ENCODE results near the gene TRMT10A.
"Not testable (repeated sequence)": the region's sequence is repeated elsewhere in the genome, so short reads cannot be mapped to it uniquely, and the experiment has no call there.

Gene TRMT10A

DNA sequence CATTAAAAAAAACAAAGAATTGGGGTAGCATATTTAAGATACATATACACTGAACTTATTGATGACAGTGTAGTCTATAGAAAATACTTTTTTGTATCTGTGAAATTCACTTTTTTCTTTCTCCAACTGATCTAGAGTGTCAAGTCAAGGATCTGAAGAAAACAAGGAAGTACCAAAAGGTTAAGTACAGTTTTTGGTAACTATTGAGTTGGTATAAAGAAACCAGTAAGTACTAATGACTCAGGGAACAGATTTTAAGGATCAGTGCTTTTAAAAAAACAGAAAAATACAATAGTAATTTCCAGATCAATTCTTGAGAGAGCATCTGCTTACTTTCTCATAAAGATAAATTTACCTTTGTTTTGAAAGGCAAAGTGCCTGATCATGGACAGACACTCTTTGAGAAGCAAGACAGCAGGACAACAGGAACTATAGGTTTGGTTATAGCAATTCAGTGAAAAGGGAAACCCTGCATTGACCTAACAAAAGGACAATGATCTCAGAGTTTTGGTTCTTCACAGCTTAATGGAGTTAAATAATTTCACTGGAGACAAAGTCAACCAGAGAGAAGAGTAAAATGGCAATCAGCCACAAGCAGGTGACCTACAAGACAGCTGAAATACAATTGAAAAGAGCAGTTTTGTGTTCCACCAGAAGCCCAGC lies 23.4 kb downstream of the TRMT10A start:
- no peak for DNase-seq (ENCODE audit: low read depth)

DNA sequence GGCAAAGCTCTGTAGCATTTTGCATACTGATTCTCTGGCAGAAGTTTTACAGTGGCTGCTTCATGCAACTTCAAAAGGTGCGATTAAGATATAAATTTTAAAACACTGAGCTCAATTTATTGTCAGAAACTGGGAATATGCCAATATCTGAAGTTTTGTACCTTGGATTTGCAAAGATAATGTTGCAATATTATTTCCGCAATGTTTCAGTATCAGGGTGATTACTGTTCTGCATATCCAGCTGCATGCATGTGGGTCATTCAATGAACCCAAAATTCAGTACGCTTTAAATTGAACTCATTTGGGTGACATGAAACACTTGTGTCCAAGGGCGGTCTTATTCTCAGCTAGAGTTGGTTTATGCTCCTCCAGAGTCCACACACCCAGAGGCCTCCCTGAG lies 26.2 kb downstream of the TRMT10A start:
- DNase-seq (ENCODE audit: low read depth), result no peak

DNA sequence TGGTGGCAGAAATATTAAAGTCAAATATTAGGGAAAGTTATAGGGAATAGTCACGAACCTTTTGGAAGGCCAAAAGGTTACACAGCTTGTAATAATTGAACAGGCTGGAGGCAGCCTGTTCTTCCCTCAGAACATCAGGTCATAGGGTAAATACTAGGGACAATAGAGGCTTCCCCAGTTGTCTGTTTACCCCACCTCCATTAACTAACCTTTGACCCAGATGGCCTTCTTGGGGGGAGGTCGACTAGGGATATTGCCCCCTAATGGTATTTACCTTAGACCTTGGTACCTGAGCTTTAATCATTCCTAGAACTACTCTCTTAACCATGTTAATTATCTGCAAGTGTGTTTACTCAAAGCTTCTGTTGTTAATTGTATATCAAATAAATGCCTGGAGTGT lies 27.0 kb downstream of the TRMT10A start:
- DNase-seq (ENCODE audit: low read depth), result no peak

DNA sequence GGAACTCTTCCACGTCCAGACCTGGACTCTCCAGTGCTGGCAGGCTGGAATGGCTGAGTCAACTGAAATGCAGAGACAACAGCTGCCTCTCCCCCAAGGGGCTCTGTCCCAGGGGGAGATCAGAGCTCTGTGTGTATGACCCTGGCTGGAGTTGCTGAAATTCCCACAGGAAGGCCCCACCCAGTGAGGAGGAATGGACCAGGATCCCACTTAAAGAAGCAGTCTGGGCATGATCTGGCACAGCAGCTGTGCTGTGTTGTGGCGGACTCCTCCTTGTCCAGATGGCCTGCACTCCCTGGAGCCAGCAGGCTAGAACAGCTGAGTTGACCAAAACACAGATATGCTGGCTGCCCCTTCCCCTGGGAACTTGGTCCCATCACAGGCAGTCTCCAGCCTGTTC lies 27.6 kb downstream of the TRMT10A start:
- DNase-seq (ENCODE audit: low read depth), result no peak

DNA sequence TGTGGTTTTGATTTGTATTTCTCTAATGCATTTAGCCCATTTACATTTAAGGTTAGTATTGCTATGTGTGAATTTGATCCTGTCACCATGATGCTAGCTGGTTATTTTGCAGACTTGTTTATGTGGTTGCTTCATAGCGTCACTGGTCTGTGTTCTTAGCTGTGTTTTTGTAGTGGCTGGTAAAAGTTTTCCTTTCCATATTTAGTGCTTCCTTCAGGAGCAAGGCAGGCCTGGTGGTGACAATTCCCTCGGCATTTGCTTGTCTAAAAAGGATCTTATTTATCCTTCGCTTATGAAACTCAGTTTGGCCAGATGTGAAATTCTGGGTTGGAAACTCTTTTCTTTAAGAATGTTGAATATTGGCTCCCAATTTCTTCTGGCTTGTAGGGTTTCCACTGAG lies 29.1 kb downstream of the TRMT10A start:
- DNase-seq (ENCODE audit: low read depth), result not testable (repeated sequence)

DNA sequence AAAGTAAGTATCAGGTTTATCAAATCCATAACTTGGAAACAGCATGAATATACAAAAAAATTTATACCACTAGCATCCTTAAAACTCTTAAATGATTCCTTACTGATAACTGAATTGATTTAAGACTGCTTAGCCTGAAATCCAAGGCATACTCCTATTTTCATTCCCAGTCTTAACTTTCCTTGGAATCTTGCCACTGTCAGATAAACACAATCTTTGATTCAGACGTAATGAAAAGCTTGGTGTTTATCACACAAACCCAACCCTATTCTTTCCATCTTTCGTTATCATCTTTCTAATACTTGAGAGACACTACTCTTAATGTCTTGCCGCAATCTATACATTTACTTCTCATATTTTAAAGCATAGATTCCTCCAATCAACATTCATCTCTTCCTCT lies 33.9 kb downstream of the TRMT10A start:
- no peak for DNase-seq (ENCODE audit: low read depth)

DNA sequence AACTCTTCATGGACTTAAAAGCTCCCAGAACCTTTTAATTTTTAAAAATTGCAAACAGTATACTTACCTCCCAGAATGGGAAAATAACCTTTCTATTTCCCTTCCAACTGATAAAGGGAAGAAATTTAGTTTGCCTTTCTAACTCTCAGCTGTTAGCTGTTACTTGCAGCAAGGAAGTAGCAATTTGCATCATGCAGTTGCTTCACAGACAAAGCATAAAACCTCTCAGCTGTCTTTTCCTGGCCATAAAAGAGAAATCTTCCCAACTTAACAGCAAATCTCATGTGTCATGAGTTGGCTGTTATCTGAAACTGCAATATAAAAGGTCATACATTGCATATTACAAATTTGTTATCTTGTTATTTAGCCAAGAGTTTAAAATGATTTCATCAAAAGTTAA lies 34.6 kb downstream of the TRMT10A start:
- no peak for DNase-seq (ENCODE audit: low read depth)

DNA sequence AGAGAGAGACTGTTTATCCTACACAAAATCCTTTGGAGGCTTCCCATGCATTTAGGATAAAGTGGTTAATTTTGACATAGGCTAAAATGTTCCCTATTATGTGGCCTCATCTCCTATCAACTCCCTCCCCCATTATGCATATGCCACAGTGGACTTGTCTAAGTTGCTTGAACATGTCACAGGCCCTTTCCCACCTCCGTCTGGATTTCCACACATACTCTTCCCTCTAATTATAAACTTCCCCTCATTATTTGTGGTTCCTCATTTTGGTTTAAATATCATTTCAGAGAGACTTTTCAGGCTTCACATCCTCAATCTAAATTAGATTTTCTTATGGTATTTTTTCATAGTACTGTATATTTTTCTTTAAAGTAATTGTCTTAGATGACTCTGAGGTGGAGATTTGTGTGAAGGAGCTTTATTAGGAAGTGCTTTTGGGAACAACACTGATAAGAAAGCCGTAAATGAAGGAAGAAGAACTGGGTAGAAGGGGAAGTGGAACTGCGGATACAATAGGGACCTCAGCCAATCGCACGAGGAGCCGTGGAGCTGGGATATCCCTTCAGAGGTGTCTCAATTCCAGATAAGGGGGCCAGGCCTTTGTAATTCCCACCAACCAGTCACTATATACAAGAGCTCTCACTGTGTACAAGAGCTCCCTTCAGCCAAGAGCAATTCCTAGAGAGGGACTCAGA lies 45.1 kb downstream of the TRMT10A start:
- no peak for DNase-seq (ENCODE audit: low read depth)

DNA sequence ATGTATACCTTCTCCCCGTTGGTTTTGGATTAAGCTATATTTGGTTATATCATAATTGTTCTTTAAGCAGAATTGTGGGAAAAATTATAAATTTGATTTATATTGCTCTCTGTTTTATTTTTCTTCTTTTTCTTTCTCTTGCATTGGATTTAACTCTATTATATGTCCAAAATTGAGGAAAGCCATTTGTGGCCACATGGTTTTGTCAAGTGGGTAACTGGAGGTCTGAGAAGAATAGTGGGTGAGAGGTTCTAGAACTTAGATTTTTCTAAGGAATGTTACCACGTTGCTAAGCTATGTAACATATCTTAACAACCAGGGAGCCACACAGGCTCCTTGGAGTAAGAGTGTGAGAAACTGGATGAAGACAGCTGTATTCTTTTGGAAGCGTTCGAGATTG lies 53.1 kb downstream of the TRMT10A start, which contains the start of gene C4orf17:
TSS of gene C4orf17 (plus strand) at position 301 of the 400 bp plus-strand sequence. CDS start 2,061 bp downstream, outside the sequence.
- no peak for DNase-seq (ENCODE audit: low read depth)

DNA sequence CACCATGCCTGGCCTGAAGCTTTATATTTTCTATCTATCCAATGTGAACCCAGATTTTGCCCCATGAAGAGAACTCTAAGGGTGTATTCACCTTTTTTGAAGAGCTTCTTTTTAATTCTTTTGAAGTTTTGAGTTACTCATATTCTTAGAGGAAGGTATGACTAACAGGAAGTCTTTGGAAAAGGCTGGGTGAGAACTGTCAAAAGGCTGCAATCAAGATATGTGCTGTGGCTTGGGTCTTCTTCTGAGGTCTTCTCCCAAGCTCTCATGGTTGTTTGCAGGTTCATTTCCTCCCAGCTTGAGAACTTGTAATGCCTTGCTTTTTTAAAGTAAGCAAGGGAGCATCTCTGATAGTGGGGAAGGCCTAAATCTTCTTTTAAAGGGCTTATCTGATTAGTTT lies 56.1 kb downstream of the TRMT10A start:
- DNase-seq (ENCODE audit: low read depth), result no peak

DNA sequence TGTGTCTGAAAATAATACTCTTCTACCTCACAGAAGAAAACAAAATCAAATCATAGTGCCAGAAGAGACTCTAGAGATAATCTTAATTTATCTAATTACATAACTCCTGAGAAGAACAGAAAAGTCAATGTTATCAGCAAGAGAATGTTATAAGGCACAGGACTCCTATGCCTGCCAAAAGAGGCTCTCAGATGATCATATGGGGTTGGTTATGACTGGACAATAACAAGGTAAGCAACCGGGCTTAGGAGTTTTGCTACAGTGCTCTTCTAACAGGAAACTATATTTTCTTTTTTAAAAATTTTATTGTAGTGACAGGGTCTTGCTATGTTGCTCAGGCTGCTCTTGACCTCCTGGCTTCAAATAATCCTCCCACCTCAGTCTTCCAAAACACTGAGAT lies 56.5 kb downstream of the TRMT10A start:
- no peak for DNase-seq (ENCODE audit: low read depth)

DNA sequence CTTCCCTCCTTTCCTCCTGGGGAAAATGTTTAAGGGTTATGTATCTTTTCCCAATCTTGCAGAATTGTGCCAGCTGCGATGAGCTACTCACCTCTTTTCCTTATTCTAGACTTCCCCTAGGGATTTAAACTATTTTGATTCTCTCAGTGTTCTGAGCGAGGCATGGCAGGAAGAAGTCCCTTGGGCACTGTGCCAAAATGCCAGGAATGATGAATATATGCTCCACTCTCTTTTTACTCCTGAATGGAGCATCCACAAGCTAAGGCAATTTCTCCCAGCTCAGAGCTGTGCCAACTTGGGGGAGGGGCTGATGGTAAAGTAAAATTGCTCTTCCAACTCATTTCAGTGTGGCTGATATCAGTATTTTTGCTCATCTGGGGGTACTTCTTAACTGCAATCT lies 57.1 kb downstream of the TRMT10A start:
- DNase-seq (ENCODE audit: low read depth), result no peak

DNA sequence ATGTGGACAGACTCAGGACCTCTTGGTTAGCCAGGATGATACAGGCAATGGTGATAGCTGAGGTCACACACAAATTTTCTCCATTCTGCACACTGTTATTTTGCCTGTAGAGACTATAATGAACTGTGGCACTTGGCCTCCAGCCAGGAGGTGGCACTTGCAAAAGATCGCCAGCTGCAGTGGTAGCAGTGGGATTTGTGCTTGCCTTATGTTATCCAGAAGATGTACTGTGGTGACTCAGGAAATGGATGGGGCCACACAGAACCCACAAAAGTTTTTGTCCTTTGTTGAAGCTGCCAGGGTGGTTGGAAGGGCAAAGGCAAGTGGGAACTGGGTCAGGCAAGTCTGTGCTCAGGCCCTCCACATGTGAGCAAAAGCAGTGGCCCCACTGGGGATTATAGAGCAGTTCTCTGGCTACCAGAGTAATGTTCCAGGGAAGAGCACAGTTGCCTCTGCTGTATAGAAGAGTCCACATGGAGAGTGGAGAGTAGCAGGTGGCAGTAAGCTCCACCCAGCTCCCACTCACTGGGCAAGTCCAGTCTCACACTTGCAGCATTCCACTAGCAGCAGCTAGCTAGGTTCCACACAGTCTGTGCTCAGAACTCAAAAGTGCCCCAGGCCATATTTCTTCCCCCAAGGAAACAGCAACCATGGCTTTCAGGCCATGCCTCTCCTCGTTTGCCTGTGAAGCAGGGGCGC lies 58.9 kb downstream of the TRMT10A start:
- no peak for DNase-seq (ENCODE audit: low read depth)
